Astrocyte (in vitro differentiated cells and primary cell): ENCODE data around the gene MFGE8.

ENCODE experiments used
- EZH2 ChIP-seq: IDR thresholded peaks from 2 replicates; pipeline ENCODE4 v1.6.1; 2012; ENCODE audit warnings: mild to moderate bottlenecking, low read length, inconsistent platforms; ENCODE audit not compliant: insufficient read depth
- TF ChIP-seq, protein P1 (sequence below): IDR thresholded peaks from 2 replicates; pipeline ENCODE4 v1.5.1; 2011; ENCODE audit warnings: low read depth, mild to moderate bottlenecking, inconsistent platforms, low read length, moderate library complexity; ENCODE audit not compliant: insufficient read depth

DNA sequence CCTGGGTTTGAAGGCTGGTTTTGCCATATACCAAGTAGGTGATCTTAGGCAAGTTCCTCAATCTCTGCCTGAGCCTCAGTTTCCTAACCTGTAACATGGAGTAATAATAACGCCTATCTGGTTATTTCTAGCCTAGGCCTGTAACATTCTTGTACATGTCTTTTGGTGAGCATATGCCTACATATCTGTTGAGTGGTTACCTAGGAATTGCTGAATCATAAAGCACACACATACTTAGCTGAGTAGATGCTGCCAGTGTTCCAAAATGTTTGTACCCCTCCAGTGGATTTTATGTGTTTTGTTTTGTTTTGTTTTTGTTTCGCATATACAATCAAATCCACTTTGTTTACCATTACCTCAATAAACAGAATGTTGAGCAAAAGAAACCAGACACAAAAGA, 17.4 kb upstream of the MFGE8 start:
- TF ChIP-seq, protein P1, sequence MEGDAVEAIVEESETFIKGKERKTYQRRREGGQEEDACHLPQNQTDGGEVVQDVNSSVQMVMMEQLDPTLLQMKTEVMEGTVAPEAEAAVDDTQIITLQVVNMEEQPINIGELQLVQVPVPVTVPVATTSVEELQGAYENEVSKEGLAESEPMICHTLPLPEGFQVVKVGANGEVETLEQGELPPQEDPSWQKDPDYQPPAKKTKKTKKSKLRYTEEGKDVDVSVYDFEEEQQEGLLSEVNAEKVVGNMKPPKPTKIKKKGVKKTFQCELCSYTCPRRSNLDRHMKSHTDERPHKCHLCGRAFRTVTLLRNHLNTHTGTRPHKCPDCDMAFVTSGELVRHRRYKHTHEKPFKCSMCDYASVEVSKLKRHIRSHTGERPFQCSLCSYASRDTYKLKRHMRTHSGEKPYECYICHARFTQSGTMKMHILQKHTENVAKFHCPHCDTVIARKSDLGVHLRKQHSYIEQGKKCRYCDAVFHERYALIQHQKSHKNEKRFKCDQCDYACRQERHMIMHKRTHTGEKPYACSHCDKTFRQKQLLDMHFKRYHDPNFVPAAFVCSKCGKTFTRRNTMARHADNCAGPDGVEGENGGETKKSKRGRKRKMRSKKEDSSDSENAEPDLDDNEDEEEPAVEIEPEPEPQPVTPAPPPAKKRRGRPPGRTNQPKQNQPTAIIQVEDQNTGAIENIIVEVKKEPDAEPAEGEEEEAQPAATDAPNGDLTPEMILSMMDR, result no peak
- TF ChIP-seq EZH2, result no peak
